ENCODE results near the gene TMED6. TPM values are rescaled to one million over a fixed set of nuclear protein-coding genes. Genes with fewer than 3 reads are reported as not detected.
A peak's percentile ranks its signal among the peaks of the same experiment; 100 is the strongest.

The TMED6 gene
- total and polyA plus RNA-seq, 2 donors (not counting 3 experiments of a cell fraction or from before 2014, with no cell fraction given): 1.2 TPM; not detected in 1

DNA sequence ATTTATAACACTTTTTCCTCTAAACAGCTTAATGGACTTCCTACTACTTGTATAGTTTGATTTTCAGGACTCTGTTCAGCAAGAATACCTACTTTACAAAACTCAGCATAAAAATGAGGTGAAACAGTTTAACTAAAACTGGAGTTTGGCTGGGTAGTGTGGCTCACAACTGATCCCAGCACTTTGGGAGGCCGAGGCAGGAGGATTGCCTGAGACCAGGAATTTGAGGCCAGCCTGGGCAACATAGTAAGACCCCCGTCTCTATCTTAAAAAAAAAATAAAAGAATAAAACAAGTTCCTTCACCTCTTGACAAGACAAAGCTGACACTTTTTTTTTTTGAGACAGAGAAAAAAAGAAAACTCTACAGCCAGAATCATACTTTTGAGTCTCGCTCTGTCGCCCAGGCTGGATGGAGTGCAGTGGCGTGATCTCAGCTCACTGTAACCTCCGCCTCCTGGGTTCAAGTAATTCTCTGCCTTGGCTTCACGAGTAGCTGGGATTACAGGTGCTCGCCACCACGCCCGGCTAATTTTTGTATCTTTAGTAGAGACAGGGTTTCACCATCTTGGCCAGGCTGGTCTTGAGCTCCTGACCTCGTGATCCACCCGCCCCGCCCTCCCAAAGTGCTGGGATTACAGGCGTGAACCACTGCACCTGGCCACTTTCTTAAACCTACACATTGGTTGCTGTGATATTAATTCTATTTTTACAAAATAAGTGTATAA is 23.8 kb downstream of the TMED6 start:
- Histone ChIP-seq H3K4me2 (ENCODE audit: insufficient read depth, low read length) (no peak overlapping the region), H4K20me1 (replicated peaks; ENCODE audit: control insufficient read depth, extremely low read depth, insufficient read depth, low read length) (no peaks in the 10 kb centered on the region), H3K4me1 (ENCODE audit: control insufficient read depth, extremely low read depth, insufficient read depth, low read length) (peaks cover 21% of the 10 kb centered on the region), H3K9me3 (replicated peaks; ENCODE audit: control insufficient read depth, insufficient read depth, low read length) (no peaks in the 10 kb centered on the region), H3K36me3 (ENCODE audit: control insufficient read depth in 2 of 2, extremely low read depth in 1 of 2, insufficient read depth in 2 of 2, low read length in 2 of 2) (peaks cover 0 to 14% of the 10 kb centered on the region in 2 experiments), H3K9ac (replicated peaks; ENCODE audit: extremely low read depth, insufficient read depth, low read length) (no peak overlapping the region), H3K9me1 (replicated peaks; ENCODE audit: control insufficient read depth, extremely low read depth, insufficient read depth, low read length) (no peaks in the 10 kb centered on the region), H3K79me2 (ENCODE audit: control insufficient read depth, insufficient read depth, low read length) (peaks cover 45% of the 10 kb centered on the region), H3K4me3 (replicated peaks in 1 of 3; ENCODE audit: insufficient read depth in 1 of 3, low read depth in 1 of 3, low read length in 3 of 3) (no peak overlapping the region), H2AFZ (ENCODE audit: low read depth, low read length) (no peak overlapping the region), H3K27ac (ENCODE audit: insufficient read depth, low read depth, low read length) (no peak overlapping the region), H3K27me3 (ENCODE audit: control insufficient read depth in 2 of 2, insufficient read depth in 2 of 2, low read length in 2 of 2) (no peaks in the 10 kb centered on the region)
- TF ChIP-seq MAX (IDR thresholded peaks at IDR 0.05; ENCODE audit: insufficient read depth, insufficient read length): no peak
- TF ChIP-seq JUN (IDR thresholded peaks at IDR 0.05; ENCODE audit: borderline replicate concordance, insufficient read depth, insufficient read length, low read depth): no peak
- TF ChIP-seq POLR2AphosphoS5 (IDR thresholded peaks at IDR 0.05; ENCODE audit: insufficient read depth, low read depth, low read length): no peak
- TF ChIP-seq MYC (IDR thresholded peaks at IDR 0.05; ENCODE audit: low read depth, low read length): no peak
- TF ChIP-seq GATA2 (IDR thresholded peaks at IDR 0.05; ENCODE audit: insufficient read depth, insufficient read length, low read depth, low read length): no peak
- no peak for TF ChIP-seq POLR2A (IDR thresholded peaks at IDR 0.05; ENCODE audit: low read depth, low read length)
- TF ChIP-seq, protein P1, sequence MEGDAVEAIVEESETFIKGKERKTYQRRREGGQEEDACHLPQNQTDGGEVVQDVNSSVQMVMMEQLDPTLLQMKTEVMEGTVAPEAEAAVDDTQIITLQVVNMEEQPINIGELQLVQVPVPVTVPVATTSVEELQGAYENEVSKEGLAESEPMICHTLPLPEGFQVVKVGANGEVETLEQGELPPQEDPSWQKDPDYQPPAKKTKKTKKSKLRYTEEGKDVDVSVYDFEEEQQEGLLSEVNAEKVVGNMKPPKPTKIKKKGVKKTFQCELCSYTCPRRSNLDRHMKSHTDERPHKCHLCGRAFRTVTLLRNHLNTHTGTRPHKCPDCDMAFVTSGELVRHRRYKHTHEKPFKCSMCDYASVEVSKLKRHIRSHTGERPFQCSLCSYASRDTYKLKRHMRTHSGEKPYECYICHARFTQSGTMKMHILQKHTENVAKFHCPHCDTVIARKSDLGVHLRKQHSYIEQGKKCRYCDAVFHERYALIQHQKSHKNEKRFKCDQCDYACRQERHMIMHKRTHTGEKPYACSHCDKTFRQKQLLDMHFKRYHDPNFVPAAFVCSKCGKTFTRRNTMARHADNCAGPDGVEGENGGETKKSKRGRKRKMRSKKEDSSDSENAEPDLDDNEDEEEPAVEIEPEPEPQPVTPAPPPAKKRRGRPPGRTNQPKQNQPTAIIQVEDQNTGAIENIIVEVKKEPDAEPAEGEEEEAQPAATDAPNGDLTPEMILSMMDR (IDR thresholded peaks at IDR 0.05; ENCODE audit: extremely low read depth in 1 of 2, insufficient read depth in 1 of 2, low read depth in 1 of 2, low read length in 2 of 2): no peak
- TF ChIP-seq FOS (IDR thresholded peaks at IDR 0.05; ENCODE audit: borderline replicate concordance, insufficient read depth, low read length): no peak
- no peak for TF ChIP-seq EZH2 (IDR thresholded peaks at IDR 0.05; ENCODE audit: borderline replicate concordance, low read depth, low read length, severe bottlenecking)
- dilution Hi-C loops (cut with MboI; ENCODE audit: extremely low pct_ligation_motif_present, low sequenced_read_pairs) (no loop called here), intact Hi-C loops (cut with micrococcal nuclease) (no loop called here)
- POLR2A ChIA-PET: interaction anchor here (0.7 kb wide), 1 partner anchor 25 kb away, joined by 3 read pairs; no protein-coding TSS in a partner anchor
- DNase-seq (ENCODE audit: low read depth, low spot score) (no peak), FAIRE-seq (peak; percentile 49)
- CTCF ChIA-PET: interaction anchor here (1.3 to 2.4 kb wide), 2 partner anchors 17 to 177 kb away, joined by 4 to 8 read pairs; no protein-coding TSS in a partner anchor
- no TSS peak for BruUV-seq (replicated peaks)

Data from endothelial cell of umbilical vein (primary cell).